Right ventricle myocardium superior (tissue), 1 donor: Measurements from ENCODE around the gene IGFBP4. TPM values are rescaled to one million over a fixed set of nuclear protein-coding genes. Genes with fewer than 3 reads are reported as not detected.
A peak's percentile ranks its signal among the peaks of the same experiment; 100 is the strongest.
"Not testable (repeated sequence)": the region's sequence is repeated elsewhere in the genome, so short reads cannot be mapped to it uniquely, and the experiment has no call there.

Source experiments
- ATAC-seq: fragments of 200-7000 bp; cut with Tn5 transposase; one replicate; pipeline ENCODE4 v1.9.1; 2020; ENCODE audit warnings: mild to moderate bottlenecking; ENCODE audit not compliant: poor library complexity
- DNase-seq: peaks from one replicate; pipeline ENCODE4 v3.0.0-alpha.2; 2020
- intact Hi-C: fragments of 100-400 bp; cut with DNase I; formaldehyde crosslinking; loops from one replicate; pipeline ENCODE4 v1.11.2; 2022
- long read RNA-seq: library from polyadenylated mRNA; unstranded; transcript quantifications from one replicate; pipeline ENCODE4 v2.0.0, GENCODE V29; 2021
- total RNA-seq: library from RNA; stranded (reverse); fragmentation: NEBNext Ultra II Directional; extraction: Animal tissue kit (Norgen Biotek cat#: 25700); gene quantifications from one replicate; pipeline ENCODE4 v1.2.1, GENCODE V29; 2021
- donor health status: DM: no; HTN: yes; CAD: no; lungs with severe emphysema.

IGFBP4 gene
- total RNA-seq = 157 TPM
- long read RNA-seq, transcript IGFBP4-201 (4 exons, 2,200 nt) = major isoform, 821 of 854 reads
- long read RNA-seq, partial matches to known transcripts = 14 of 854 reads
- long read RNA-seq, other reads (novel, unspliced or antisense) = 19 of 854 reads

DNA sequence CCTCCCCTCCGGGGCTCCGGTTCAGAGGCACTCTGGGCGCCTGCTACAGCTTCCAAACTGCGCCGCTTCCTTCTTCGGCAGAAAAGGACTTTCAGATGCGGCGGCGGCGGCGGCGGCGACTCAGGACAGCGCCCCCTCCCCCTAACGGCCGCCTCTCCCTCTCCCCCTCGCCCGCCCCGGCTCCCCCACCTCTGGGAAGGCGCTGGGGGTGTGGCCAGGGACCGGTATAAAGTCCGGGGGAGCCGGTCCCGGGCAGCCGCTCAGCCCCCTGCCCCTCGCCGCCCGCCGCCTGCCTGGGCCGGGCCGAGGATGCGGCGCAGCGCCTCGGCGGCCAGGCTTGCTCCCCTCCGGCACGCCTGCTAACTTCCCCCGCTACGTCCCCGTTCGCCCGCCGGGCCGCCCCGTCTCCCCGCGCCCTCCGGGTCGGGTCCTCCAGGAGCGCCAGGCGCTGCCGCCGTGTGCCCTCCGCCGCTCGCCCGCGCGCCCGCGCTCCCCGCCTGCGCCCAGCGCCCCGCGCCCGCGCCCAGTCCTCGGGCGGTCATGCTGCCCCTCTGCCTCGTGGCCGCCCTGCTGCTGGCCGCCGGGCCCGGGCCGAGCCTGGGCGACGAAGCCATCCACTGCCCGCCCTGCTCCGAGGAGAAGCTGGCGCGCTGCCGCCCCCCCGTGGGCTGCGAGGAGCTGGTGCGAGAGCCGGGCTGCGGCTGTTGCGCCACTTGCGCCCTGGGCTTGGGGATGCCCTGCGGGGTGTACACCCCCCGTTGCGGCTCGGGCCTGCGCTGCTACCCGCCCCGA, at the start of gene IGFBP4:
Gene IGFBP4 (plus strand): TSS at position 255 of the 792 bp plus-strand sequence. CDS start 286 bp downstream, at position 541.
- peak; percentile 90 for DNase-seq
- ATAC-seq = peak; percentile 73
- intact Hi-C loops = loop anchor here (2.0 to 5.0 kb wide), 2 partner anchors 94 to 117 kb away; no protein-coding TSS in a partner anchor

DNA sequence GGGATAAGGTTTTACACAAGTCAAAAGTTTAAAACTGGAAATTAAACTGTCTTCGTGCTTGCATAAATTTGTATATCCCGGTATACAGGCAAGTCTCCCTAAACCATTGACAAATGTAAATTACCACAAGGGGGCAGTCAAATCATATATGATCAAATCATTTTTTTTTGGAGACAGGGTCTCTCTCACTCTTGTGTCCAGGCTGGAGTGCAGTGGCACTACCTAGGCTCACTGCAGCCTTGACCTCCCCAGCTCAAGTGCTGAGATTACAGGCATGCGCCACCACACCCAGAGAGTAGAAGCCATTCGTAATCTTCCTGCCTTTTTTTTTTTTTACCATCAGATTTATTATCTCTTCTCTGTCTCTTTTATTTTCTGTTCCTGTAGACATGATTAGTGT, 44.1 kb upstream of the IGFBP4 start:
- intact Hi-C loops = no loop called here
- DNase-seq (no peak), ATAC-seq (peak; percentile 34)

GRCh38 chr17:40402668-40403067, 40.6 kb upstream of the IGFBP4 start:
- intact Hi-C loops = loop anchor here (5.0 kb wide), 2 partner anchors 75 to 130 kb away; no protein-coding TSS in a partner anchor
- ATAC-seq = no peak
- no peak for DNase-seq

- no peak for DNase-seq
- no peak for ATAC-seq
- intact Hi-C loops = loop anchor here (5.0 kb wide), 2 partner anchors 73 to 128 kb away; no protein-coding TSS in a partner anchor
These were observed 39.2 kb upstream of the IGFBP4 start for GRCh38 chr17:40404003-40404402.

DNA sequence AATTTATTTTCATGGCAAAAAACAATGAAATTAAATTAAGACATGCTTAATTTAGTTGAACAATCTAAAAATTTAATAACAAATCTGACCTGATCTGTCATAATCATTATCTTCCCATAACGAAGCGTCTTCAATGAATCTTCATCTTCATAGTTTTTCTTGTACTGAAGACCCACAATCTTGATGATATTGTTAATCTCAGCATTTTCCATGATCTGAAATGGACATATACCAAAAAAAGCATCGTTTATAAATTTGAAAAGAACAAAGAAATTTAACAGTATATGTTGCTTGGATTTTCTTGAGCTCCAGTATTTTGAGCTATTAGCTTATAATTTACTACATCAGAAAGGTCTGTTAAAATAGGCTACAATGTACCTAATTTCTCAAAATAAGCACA, 35.8 kb upstream of the IGFBP4 start:
- ATAC-seq (no peak), DNase-seq (no peak)
- intact Hi-C loops = no loop called here

- ATAC-seq, intact Hi-C loops, DNase-seq: not testable (repeated sequence)
These were observed 33.7 kb upstream of the IGFBP4 start for GRCh38 chr17:40409540-40409939.

- ATAC-seq (no peak), DNase-seq (no peak)
- intact Hi-C loops = loop anchor here (5.0 kb wide), 1 partner anchor 48 kb away; the partner anchor contains the start of gene GJD3
These were observed 33.2 kb upstream of the IGFBP4 start for GRCh38 chr17:40410082-40410481.

DNA sequence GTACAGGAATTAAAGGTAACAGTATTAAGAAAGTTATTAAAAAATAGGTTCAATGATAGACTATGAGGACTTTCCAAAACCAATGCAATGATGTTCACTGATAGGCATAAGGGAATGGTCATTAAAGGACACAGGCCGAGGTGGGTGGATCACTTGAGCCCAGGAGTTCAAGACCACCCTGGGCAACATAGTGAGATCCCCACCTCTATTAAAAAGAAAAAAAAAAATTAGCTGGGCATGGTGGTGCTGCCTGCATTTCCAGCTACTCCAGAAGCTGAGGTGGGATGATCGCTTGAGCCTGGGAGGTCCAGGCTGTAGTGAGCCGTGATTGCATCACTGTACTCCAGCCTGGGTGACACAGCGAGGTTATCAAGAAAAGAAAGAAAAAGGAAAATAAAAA, 31.4 kb upstream of the IGFBP4 start:
- intact Hi-C loops = loop anchor here (5.0 kb wide), 1 partner anchor 50 kb away; the partner anchor contains the start of gene GJD3

DNA sequence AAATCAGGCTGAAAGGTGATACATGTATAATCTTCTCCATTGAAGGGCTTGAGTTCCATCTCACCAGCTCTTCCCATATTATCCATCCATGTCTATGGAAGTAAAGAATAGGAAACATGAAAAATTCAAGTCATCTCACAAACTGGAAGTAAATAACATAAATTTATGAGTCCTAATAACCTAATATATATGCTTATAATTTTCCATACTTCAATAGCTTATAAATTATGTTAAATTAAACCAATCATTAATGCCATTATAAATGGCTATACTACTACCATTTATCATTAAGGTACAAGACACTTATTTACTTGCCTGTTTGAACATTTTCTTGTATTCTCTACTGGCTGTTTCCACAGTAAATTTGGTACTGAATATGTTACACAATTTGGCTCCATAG, 30.4 kb upstream of the IGFBP4 start:
- DNase-seq = no peak
- ATAC-seq = no peak
- intact Hi-C loops = loop anchor here (5.0 kb wide), 1 partner anchor 51 kb away; the partner anchor contains the start of gene GJD3

More for the DNA sequence above, 31.4 kb upstream of the IGFBP4 start:
- ATAC-seq = no peak
- DNase-seq = no peak

DNA sequence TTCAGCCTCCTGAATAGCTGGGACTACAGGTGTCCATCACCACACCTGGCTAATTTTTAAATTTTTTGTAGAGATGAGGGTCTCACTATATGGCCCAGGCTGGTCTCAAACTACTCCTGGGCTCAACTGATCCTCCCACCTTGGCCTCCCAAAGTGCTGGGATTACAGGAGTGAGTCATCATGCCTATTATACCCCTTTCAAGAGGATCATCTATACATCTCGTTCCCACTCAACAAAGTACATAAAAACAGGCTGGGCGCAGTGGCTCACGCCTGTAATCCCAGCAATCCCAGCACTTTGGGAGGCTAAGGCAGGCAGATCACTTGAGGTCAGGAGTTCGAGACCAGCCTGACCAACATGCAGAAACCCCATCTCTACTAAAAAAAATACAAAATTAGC, 28.9 kb upstream of the IGFBP4 start:
- ATAC-seq, DNase-seq: not testable (repeated sequence)
- intact Hi-C loops = loop anchor here (5.0 kb wide), 1 partner anchor 52 kb away; the partner anchor contains the start of gene GJD3

DNA sequence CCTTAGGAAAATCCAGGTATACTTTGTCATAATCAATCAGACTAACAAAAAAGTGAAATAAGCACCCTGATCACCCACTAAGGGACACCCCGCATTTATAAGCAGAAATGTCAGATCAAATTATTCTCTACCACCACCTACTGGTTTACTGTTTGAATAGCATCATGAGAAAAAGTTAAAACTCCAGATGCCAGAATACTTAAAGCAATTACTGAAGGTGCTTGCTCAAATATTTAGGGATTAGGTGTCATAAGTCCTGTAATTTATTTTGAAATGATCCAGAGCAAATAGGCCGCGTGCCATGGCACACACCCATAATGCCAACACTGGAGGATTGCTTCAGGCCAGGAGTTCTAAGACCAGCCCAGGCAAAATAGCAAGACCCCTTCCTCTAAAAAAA, 27.9 kb upstream of the IGFBP4 start:
- ATAC-seq = no peak
- DNase-seq = no peak
- intact Hi-C loops = no loop called here

DNA sequence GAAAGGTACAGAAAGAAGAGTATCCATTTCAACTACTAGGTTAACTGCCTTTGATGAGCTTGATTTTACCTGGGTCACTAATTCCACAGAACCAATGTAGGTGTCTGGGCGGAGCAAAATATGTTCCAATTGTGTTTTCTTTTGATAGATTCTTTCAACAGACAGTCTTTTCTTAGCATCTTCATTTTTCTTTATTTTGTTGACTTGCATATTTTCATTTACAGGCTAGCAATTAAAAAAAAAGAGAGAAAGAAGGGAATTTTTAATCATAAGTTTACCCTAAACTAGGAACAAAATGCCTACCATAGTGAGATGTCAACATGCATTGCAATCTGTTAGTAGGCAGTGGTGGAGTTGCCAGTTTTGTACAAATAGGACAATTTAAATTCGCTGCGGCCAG, 26.6 kb upstream of the IGFBP4 start:
- intact Hi-C loops = no loop called here
- DNase-seq (no peak), ATAC-seq (no peak)

DNA sequence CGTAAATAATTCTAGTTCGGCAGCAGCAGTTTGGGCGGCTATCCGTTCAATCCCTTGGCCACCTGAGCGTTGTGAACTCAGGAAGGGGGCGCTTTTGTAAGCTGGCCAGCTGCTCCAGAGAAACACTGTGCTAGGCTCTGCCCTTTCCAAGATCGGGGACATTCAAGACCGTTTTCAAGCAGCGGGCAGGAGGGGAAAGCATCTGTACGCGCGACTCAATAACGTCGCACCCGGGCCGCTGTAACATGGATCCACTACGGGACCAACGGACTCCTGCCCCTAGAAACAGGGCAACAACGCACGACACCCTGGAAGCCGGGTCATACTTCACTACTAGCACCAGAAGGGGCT, 26.0 kb upstream of the IGFBP4 start:
- intact Hi-C loops = no loop called here
- ATAC-seq (no peak), DNase-seq (no peak)

- intact Hi-C loops = no loop called here
- DNase-seq (peak; percentile 92), ATAC-seq (peak; percentile 100)
These were observed 25.4 kb upstream of the IGFBP4 start, which contains the start of gene TOP2A for GRCh38 chr17:40417609-40418427. Gene TOP2A, minus strand, starts transcription at chr17:40417896. Its CDS starts 105 bp downstream, at chr17:40417791.

- peak; percentile 51 for DNase-seq
- intact Hi-C loops = no loop called here
These were observed 24.9 kb upstream of the IGFBP4 start for GRCh38 chr17:40418428-40418706.

DNA sequence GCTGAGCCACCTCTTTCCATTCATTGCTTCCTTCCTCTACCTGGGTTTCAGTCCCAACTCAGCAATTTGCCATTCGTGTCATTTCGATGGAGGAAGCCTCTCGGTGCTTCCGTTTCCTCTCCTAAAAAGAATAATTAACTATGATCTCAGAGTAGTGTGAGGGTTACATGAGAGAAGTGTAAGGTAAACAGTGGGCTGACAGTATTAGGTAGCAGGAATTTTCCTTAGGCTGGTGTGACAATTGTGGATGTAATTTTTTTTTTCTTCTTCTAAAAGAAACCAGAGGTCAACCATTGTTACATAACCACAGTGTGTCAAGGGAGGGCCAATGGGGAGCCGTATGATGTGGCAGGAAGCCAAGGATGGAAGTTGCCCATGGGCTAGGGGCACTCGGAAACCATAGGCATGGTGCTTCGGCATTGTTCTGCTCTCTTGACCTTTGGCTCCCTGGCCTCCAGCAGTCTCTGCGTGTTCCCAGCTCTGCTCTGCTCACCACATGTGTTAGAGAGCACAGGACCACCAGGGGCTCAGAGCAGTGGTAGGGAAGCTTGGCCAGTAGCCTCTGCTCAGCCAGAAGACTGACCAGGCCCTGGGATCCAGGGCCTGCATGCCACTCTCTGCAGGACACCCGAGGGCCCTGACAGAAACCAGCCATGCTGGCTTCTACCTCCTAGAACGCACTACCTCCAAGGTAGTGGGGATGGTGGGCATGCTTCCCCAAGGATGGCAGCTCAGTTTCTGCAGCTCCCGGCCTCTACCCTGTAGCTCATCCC, 23.5 kb upstream of the IGFBP4 start:
- intact Hi-C loops = no loop called here
- ATAC-seq (no peak), DNase-seq (no peak)

More at GRCh38 chr17:40418428-40418706, 24.9 kb upstream of the IGFBP4 start:
- ATAC-seq = no peak

GRCh38 chr17:40422990-40423633, 20.1 kb upstream of the IGFBP4 start:
- ATAC-seq (no peak), DNase-seq (no peak)
- intact Hi-C loops = no loop called here

DNA sequence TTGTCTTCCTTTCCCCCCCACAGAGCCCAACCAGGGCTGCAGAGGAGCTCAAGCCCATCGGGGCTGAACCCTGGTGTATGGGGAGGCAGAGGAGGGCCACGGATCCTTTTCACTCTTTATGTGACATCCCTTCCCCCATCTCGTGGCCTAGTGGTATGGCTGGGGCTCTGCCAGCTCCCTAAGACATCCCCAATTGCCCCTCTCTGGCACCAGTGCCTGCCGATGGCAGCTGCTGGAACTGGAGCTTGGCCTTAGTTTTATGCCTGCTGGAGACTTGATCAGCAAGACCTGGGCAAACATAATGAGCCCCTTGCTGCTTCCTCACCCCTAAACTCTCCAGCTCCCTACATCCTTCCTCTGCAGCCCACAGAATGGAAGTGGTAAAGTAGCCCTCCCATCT, 17.5 kb upstream of the IGFBP4 start:
- DNase-seq = no peak
- intact Hi-C loops = no loop called here
- no peak for ATAC-seq
